Muscle of leg (tissue), 11 donors: ENCODE results near the gene WIPF2. TPM values are rescaled to one million over a fixed set of nuclear protein-coding genes. Genes with fewer than 3 reads are reported as not detected.
A peak's percentile ranks its signal among the peaks of the same experiment; 100 is the strongest.

ENCODE experiments used
- DNase-seq: peaks from one replicate; pipeline ENCODE4 v3.0.0; 2013
- H3K27ac ChIP-seq: one replicate; pipeline ENCODE4 v1.5.1; 2013; ENCODE audit warnings: mild to moderate bottlenecking, low read length, control low read depth
- H3K27me3 ChIP-seq: one replicate; pipeline ENCODE4 v1.6.1; 2013; ENCODE audit warnings: low read length; ENCODE audit not compliant: control insufficient read depth, insufficient read depth
- H3K36me3 ChIP-seq: one replicate; pipeline ENCODE4 v1.6.1; 2013; ENCODE audit warnings: low read length; ENCODE audit not compliant: control insufficient read depth, insufficient read depth
- H3K4me1 ChIP-seq: one replicate; pipeline ENCODE4 v1.6.1; 2013; ENCODE audit warnings: low read length; ENCODE audit not compliant: control insufficient read depth, insufficient read depth
- H3K4me3 ChIP-seq: one replicate; pipeline ENCODE4 v1.5.1; 2013; ENCODE audit warnings: low read length, control low read depth
- H3K9me3 ChIP-seq: replicated peaks from 2 replicates; pipeline ENCODE4 v1.6.1; 2013; ENCODE audit warnings: low read depth, low read length; ENCODE audit not compliant: control insufficient read depth
- WGBS: methylation state at CpG from one replicate; pipeline ENCODE4 v1.1.5; 2013; ENCODE audit warnings: missing lambda C conversion rate; ENCODE audit not compliant: insufficient coverage; 5-methylcytosine and 5-hydroxymethylcytosine counted together
- polyA plus RNA-seq, 8 donors: library from polyadenylated mRNA; unstranded; fragments of 120-200 nt; gene quantifications; one replicate each; pipeline versions ENCODE4 v1.2.1 to v1.2.3, GENCODE V29; 2013; ENCODE audit warnings: inconsistent platforms in 1 of 8, low replicate concordance in 1 of 8; ENCODE audit not compliant: insufficient read length in 8 of 8, insufficient read depth in 1 of 8
- total RNA-seq: library from RNA; stranded (reverse); fragments of 120-200 nt; gene quantifications from one replicate; pipeline ENCODE4 v1.2.4, GENCODE V29; 2013

Gene WIPF2
- total and polyA plus RNA-seq, 9 donors: 4.6 to 18.0 (median 14.4) TPM

- WGBS: 6% methylated on average over 2 of the region's 7 CpGs
- Histone ChIP-seq H3K27ac (peak overlapping the region; percentile 94), H3K4me1 (peaks cover 98% of the 10 kb centered on the region), H3K9me3 (no peaks in the 10 kb centered on the region), H3K36me3 (no peaks in the 10 kb centered on the region), H3K27me3 (no peaks in the 10 kb centered on the region), H3K4me3 (no peak overlapping the region)
- DNase-seq: peak; percentile 75
Measured at GRCh38 chr17:40312131-40312731, 93.1 kb downstream of the WIPF2 start.

GRCh38 chr17:40312893-40313667, 94.0 kb downstream of the WIPF2 start:
- H3K36me3 ChIP-seq: no peaks in the 10 kb centered on the region
- peak overlapping the region; percentile 94 for H3K27ac ChIP-seq
- DNase-seq: no peak
- peaks cover 96% of the 10 kb centered on the region for H3K4me1 ChIP-seq
- no peak overlapping the region for H3K4me3 ChIP-seq
- no peaks in the 10 kb centered on the region for H3K27me3 ChIP-seq
- no peaks in the 10 kb centered on the region for H3K9me3 ChIP-seq
- 31% methylated on average over 2 of the region's 4 CpGs for WGBS

- Histone ChIP-seq H3K4me3 (no peak overlapping the region), H3K27ac (peak overlapping the region; percentile 94), H3K9me3 (no peaks in the 10 kb centered on the region), H3K36me3 (no peaks in the 10 kb centered on the region), H3K27me3 (no peaks in the 10 kb centered on the region), H3K4me1 (peaks cover 90% of the 10 kb centered on the region)
- WGBS: 50% methylated on average over 1 of the region's 7 CpGs
- peak; percentile 84 for DNase-seq
Measured at GRCh38 chr17:40313668-40314583, 94.8 kb downstream of the WIPF2 start.

- DNase-seq: peak; percentile 86
- H3K27me3 ChIP-seq: no peaks in the 10 kb centered on the region
- no peaks in the 10 kb centered on the region for H3K9me3 ChIP-seq
- peaks cover 90% of the 10 kb centered on the region for H3K4me1 ChIP-seq
- no peaks in the 10 kb centered on the region for H3K36me3 ChIP-seq
- no peak overlapping the region for H3K4me3 ChIP-seq
- H3K27ac ChIP-seq: peak overlapping the region; percentile 94
- no CpG with 5 or more reads among the region's 3 CpGs for WGBS
Measured at GRCh38 chr17:40314584-40314956, 95.5 kb downstream of the WIPF2 start.

- Histone ChIP-seq H3K4me3 (no peak overlapping the region), H3K36me3 (no peaks in the 10 kb centered on the region), H3K4me1 (peaks cover 90% of the 10 kb centered on the region), H3K27ac (peak overlapping the region; percentile 98), H3K9me3 (no peaks in the 10 kb centered on the region), H3K27me3 (no peaks in the 10 kb centered on the region)
- no peak for DNase-seq
- 100% methylated on average over 1 of the region's 3 CpGs for WGBS
Measured at GRCh38 chr17:40315206-40315605, 96.1 kb downstream of the WIPF2 start.

GRCh38 chr17:40315678-40316570, 96.8 kb downstream of the WIPF2 start:
- Histone ChIP-seq H3K27me3 (no peaks in the 10 kb centered on the region), H3K4me3 (no peak overlapping the region), H3K9me3 (no peaks in the 10 kb centered on the region), H3K36me3 (no peaks in the 10 kb centered on the region), H3K27ac (peak overlapping the region; percentile 98), H3K4me1 (peaks cover 90% of the 10 kb centered on the region)
- DNase-seq: no peak
- 34% methylated on average over 5 of the region's 9 CpGs for WGBS

GRCh38 chr17:40316571-40317344, 97.7 kb downstream of the WIPF2 start:
- H3K36me3 ChIP-seq: no peaks in the 10 kb centered on the region
- H3K9me3 ChIP-seq: no peaks in the 10 kb centered on the region
- H3K4me3 ChIP-seq: peak overlapping the region; percentile 32
- H3K27ac ChIP-seq: peak overlapping the region; percentile 98
- DNase-seq: peak; percentile 95
- 2% methylated on average over 30 of the region's 38 CpGs for WGBS
- H3K4me1 ChIP-seq: peaks cover 90% of the 10 kb centered on the region
- no peaks in the 10 kb centered on the region for H3K27me3 ChIP-seq

- Histone ChIP-seq H3K36me3 (no peaks in the 10 kb centered on the region), H3K4me3 (peak overlapping the region; percentile 96), H3K9me3 (no peaks in the 10 kb centered on the region), H3K27me3 (no peaks in the 10 kb centered on the region), H3K27ac (peak overlapping the region; percentile 98), H3K4me1 (peaks cover 90% of the 10 kb centered on the region)
- peak; percentile 87 for DNase-seq
- 5% methylated on average over 4 of the region's 6 CpGs for WGBS
Measured at GRCh38 chr17:40317345-40317873, 98.3 kb downstream of the WIPF2 start.
